ENCODE data around the gene TCEA2.
A peak's percentile ranks its signal among the peaks of the same experiment; 100 is the strongest.

Gene TCEA2
- 11.1 to 17.9 (median 12.8) reads per million in 4 experiments for total RNA-seq

DNA sequence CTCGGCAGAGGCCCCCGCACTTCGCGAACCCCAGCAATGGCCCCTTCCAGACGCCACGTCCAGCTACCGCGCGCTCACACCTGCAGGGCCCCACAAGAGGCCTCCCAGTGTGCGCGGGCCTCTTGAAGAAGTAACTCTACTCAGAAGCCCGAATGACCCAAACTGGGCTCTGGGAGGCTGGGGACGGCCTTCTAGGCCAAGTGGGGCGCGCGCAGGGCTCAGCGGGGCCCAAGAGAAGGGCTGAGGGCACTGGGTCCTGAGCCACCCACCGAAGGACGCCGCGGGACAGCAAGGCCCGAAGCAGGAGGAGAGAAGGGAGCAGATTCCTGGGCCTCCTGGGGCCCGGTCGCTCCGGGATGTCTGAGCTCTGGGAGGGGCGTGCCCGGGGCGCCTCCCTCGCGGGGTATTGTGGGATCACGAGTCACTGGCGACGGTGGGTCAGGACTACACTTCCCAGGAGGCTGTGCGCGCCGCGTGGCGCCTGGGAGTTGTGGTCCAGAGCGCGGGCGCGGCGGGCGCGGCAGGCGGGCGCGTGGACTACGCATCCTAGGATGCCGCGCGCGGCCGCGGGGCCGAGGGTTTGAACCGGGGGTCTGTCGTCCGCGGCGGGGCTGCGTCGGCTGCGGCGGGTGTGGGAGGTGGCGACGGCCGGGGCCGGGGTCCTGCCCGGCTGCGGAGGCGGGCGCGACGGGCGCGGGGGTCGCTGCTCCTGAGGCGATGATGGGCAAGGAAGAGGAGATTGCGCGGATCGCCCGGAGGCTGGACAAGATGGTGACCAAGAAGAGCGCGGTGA is at the start of gene TCEA2:
Gene TCEA2 (plus strand): TSS at position 603 of the 793 bp plus-strand sequence. CDS start 115 bp downstream, at position 718.
- DNase-seq, result peak; percentile 86

DNA sequence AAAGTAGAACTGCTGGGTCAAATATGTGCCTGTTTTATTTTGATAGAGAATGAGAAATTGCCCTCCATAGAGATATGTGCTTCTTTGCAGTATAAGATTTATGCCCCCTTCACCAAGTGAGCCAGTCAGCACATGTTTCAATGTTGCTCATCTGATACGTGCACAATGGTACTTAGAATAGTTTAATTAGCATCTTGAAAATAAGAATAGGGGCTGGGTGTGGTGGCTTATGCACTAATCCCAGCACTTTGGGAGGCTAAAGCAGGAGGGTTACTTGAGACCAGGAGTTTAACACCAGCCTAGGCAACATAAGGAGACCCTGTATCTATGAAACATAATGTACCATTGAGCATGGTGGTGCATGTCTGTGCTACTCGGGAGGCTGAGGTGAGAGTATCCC is 47.4 kb upstream of the TCEA2 start:
- no peak for DNase-seq

- DNase-seq, result no peak
These were observed 41.6 kb upstream of the TCEA2 start for GRCh38 chr20:64021124-64021975.

DNA sequence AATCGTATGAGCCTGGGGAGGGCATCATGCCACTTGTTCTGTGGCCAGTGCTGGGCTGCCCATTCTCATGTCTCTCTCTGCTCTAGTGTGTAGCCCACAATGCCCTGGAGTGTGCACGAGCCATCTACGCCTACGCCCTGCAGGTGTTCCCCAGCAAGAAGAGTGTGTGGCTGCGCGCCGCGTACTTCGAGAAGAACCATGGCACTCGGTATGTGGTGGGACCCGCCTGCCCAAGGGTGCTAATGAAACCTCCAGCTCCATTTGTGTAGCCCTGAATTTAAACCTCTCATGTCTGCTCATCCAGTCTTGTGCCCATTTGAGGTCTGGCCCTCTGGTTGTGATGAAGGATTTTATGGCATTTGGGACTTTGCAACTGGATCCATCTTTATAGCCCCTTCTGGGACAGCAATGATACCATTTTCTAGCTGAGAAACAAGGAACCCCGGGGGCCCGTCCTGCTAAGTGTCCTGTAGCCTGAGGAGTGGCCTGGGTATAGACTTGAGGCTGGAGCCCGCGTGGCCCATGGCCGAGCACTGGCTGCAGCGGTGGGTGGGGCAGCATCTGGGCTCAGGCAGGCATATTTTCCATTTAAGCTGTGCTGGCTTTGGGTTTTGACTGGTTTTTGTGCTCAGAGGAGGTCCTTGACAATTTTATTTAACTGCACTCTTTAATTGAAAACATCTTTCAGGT is 40.2 kb upstream of the TCEA2 start:
- no peak for DNase-seq

- no peak for DNase-seq
These were observed 39.4 kb upstream of the TCEA2 start for GRCh38 chr20:64023361-64024140.

- no peak for DNase-seq
These were observed 38.6 kb upstream of the TCEA2 start for GRCh38 chr20:64024141-64024990.

GRCh38 chr20:64025101-64025825 is 37.7 kb upstream of the TCEA2 start:
- no peak for DNase-seq

DNA sequence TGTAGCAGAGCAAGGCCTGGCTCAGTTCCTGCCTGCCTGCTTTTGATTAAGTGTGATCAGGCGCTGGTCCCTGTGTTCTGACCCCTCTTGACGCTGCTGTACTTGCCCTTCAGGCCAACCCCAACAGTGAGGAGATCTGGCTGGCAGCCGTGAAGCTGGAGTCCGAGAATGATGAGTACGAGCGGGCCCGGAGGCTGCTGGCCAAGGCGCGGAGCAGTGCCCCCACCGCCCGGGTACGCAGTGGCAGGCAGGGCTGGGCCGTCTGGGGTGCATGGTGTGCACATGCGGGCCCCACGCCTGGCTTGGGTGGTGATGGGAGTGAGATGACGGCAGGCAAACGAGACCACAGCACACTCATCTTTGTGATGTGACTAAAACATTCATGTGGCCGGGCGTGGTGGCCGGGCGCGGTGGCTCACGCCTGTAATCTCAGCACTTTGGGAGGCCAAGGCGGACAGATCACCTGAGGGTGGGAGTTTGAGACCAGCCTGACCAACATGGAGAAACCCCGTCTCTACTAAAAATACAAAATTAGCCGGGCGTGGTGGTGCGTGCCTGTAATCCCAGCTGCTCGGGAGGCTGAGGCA is 37.1 kb upstream of the TCEA2 start:
- no peak for DNase-seq

DNA sequence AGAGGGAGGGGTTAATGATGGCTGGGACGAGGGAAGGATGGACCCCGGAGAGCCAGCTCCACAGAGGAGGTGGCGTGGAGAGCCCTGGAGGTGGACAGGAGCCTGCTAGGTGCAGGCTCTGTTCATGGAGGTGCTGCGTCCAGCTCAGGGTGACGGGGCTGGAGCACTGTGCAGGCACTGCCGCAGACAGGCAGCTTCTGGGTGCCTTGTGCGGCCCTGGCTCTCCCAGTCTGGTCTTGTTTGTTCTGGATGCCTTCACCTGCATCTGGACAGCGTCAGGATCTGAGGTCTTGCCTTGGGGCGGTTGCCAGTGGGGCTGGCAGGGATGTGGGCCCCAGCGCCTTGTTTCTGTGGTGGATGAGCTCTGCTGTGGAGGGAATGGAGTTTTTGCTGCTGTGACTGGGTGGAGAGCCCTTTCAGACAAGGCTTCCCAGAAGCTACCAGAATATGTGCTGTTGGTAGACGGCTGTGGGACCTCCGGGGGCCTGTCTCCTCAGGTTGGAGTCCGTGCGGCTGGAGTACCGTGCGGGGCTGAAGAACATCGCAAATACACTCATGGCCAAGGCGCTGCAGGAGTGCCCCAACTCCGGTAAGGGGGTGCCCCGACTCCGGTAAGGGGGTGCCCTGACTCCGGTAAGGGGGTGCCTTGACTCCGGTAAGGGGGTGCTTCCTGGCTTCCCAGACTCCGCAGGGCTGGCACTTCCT is 34.9 kb upstream of the TCEA2 start:
- DNase-seq, result no peak

GRCh38 chr20:64029293-64030117 is 33.5 kb upstream of the TCEA2 start:
- no peak for DNase-seq

DNA sequence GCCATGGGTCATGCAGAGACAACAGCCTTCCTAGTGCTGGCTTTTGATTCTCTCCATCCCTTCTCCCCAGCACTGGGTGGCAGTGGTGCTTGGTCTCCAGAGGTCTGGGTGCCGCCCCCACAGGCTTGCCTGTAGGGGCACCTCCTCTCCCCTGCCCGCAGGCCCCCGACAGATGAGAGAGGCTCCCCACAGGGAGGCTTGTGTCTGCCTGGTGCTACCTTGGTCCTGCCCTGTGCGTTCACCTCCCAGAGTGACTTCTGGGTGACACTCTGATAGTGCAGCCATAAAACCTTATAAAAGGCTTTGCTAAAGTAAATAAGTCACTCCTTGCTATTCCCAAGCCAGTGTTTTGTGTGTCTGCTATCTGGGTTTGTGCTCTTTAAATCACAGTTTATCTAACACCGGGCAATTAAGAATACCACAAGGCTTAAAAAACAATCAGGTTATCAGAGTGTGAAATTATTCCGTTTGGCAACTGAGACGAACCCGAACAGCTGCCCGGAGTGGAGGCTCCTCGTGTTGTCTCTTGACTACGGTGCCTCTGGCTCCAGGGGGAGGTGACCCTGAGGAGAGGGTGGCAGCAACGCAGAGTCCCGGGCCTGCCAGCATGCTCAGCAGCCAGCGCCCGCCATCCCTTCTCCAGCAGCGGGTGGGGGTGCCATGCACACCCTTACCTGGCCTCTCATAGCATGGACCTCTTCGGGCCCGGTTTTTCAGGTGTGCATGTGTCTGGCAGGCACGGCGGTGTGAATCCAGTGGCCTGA is 32.4 kb upstream of the TCEA2 start:
- DNase-seq, result no peak

DNA sequence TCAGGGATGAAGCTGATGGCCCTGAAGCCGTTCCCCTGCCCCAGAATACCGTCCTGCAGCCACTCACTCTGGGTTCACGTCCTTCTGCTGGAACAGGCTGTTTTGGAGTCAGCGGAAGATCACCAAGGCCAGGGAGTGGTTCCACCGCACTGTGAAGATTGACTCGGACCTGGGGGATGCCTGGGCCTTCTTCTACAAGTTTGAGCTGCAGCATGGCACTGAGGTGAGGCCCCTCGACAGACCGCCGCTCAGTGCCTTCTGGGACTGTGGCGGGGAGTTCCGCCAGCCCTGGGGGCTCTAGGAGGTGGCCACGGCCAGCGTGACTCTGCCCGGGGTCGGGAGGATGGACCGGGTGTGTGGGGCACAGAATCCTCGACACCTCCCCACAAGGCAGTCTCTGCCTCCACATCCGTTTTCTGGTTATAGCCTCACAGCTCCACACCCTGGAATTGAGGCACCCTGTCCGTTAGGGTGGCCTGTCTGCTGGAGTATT is 31.1 kb upstream of the TCEA2 start:
- DNase-seq, result no peak

- DNase-seq, result no peak
These were observed 30.0 kb upstream of the TCEA2 start for GRCh38 chr20:64032706-64033624.

DNA sequence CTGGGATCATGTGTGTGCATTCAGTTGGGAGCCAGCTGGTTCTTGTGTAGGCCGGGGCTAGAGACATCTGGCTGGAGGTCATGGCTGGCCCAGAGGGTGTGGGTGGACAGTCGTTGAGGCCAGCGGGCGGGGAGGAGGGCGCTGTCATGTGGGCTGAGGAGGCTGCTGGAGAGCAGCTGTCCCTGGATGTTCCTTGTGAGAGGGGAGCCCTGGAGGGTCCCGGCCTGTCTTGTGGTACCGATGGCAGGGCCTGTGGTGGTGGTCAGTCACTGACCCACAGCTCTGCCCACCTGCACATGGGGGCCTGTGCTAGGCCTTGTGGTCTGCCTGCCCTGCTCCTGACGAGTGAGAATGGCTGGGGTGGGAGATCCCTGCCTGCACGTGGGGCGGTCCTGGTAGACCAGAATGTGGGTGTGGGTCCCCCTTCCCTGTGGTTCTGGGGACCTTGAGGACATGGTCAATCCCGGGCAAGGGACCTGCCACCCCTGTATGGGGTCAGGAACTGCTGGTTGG is 29.0 kb upstream of the TCEA2 start:
- DNase-seq, result no peak

GRCh38 chr20:64035066-64035932 is 27.7 kb upstream of the TCEA2 start:
- DNase-seq, result no peak

All from effector CD8-positive, alpha-beta T cell (primary cell).